ENCODE measurements around the gene CORO2A.
A peak's percentile ranks its signal among the peaks of the same experiment; 100 is the strongest.

The CORO2A gene

DNA sequence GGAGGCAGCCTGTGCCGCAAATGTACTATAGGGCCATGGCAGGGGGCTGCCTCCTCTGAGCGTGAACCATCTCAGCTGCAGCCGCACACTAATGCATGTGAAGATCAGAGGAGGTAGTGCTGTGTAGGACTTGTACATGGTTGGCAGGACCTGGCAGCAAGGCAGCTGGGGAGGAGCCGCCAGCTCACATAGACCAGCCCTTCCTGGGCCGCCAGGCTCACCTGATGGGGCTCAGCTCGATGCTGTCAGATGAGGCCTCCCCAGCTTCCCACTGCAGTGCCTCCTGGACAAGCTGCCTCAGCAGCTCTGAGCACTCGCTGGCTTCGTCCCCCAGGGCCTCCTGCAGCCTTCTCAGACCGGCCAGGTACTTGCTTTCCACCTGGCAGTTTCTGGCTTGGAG lies 18.0 kb upstream of the CORO2A start:
- TF ChIP-seq, protein P1, sequence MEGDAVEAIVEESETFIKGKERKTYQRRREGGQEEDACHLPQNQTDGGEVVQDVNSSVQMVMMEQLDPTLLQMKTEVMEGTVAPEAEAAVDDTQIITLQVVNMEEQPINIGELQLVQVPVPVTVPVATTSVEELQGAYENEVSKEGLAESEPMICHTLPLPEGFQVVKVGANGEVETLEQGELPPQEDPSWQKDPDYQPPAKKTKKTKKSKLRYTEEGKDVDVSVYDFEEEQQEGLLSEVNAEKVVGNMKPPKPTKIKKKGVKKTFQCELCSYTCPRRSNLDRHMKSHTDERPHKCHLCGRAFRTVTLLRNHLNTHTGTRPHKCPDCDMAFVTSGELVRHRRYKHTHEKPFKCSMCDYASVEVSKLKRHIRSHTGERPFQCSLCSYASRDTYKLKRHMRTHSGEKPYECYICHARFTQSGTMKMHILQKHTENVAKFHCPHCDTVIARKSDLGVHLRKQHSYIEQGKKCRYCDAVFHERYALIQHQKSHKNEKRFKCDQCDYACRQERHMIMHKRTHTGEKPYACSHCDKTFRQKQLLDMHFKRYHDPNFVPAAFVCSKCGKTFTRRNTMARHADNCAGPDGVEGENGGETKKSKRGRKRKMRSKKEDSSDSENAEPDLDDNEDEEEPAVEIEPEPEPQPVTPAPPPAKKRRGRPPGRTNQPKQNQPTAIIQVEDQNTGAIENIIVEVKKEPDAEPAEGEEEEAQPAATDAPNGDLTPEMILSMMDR (IDR thresholded peaks at IDR 0.05; ENCODE audit: insufficient read depth, low read length, missing control alignments) = no peak
- ChIA-PET CTCF (interaction anchor here (10.3 to 11.3 kb wide), 3 partner anchors 9 to 54 kb away, joined by 115 to 157 read pairs (median 119); partner anchors contain the start of gene TBC1D2), POLR2A (interaction anchor here (1.5 kb wide), 1 partner anchor 13 kb away, joined by 6 read pairs; no protein-coding TSS in a partner anchor)
- no peak for DNase-seq (ENCODE audit: low read depth, low spot score)
- H3K4me3 ChIP-seq (ENCODE audit: low read depth, low read length) = no peak overlapping the region

DNA sequence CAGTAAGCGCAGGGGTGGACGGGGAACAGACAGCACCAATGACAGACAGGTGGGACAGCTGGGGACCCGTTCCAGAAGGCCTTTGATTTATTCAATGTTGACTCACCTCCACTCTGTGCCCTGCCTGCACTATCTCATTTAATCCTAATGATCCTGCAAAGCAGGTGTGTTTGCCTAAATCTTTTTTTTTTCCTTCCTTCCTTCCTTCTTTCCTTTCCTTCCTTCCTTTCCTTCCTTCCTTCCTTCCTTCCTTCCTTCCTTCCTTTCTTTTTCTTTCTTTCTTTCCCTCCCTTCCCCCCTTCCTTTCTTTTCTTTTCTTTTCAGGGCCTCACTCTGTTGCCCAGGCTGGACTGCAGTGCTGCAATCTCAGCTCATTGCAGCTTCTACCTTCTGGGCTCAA lies 17.1 kb upstream of the CORO2A start:
- no peak overlapping the region for H3K4me3 ChIP-seq (ENCODE audit: low read depth, low read length)
- POLR2A ChIA-PET = no interaction called here
- TF ChIP-seq, protein P1 (IDR thresholded peaks at IDR 0.05; ENCODE audit: insufficient read depth, low read length, missing control alignments) = no peak
- no peak for DNase-seq (ENCODE audit: low read depth, low spot score)
- CTCF ChIA-PET = interaction anchor here (0.6 to 11.3 kb wide), 5 partner anchors 10 to 479 kb away, joined by 3 to 157 read pairs (median 115); partner anchors contain the start of gene TBC1D2

DNA sequence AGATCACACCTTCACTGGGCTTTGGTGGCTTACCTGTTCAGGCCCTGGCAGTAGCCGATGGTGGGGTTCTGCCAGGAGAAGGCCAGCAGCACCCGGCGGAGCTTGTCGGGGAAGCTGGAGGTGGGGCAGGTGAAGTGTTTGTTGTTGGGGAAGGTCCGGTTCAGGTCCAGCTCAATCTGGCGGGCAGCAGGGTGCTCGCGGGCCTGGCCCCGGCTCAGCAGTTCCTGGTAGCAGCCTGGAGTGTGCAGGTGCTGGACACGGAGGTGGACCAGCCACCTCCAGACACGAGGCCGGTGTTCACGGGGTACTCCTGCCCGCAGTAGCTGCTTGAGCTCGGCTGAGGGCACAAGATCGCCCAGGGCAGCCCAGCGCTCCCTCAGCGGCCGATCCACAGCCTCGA lies 16.2 kb upstream of the CORO2A start:
- POLR2A ChIA-PET = no interaction called here
- CTCF ChIA-PET = interaction anchor here (1.6 to 11.3 kb wide), 6 partner anchors 11 to 135 kb away, joined by 4 to 157 read pairs (median 95); partner anchors contain the start of genes CORO2A and TBC1D2
- no peak for DNase-seq (ENCODE audit: low read depth, low spot score)

DNA sequence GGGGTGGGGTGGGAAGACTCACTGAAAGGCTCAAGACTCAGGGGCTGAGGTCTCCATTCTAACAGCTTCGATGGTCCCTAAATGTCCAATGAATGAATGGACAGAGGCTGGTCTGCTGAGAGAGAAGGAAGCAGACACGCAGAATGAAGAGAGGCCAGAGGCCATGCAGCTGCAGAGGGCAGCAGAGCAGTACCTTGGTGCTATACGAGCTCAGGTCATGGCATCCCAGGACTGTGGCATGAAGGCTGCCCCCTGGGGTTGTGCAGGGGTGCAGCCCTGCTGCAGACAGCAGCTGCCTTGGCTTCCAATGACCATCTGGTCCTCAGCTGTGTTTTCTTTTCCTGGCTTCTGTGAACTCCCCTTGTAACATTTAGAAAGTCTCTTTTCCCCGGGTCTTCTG lies 15.2 kb upstream of the CORO2A start:
- ChIA-PET CTCF (interaction anchor here (0.8 to 11.3 kb wide), 9 partner anchors 12 to 283 kb away, joined by 3 to 157 read pairs (median 5); partner anchors contain the start of genes CORO2A and TBC1D2), POLR2A (no interaction called here)
- TF ChIP-seq, protein P1 (IDR thresholded peaks at IDR 0.05; ENCODE audit: insufficient read depth, low read length, missing control alignments) = peak; percentile 12
- no peak overlapping the region for H3K4me3 ChIP-seq (ENCODE audit: low read depth, low read length)
- no peak for DNase-seq (ENCODE audit: low read depth, low spot score)

More for the DNA sequence above, 16.2 kb upstream of the CORO2A start:
- TF ChIP-seq, protein P1 (IDR thresholded peaks at IDR 0.05; ENCODE audit: insufficient read depth, low read length, missing control alignments) = no peak
- H3K4me3 ChIP-seq (ENCODE audit: low read depth, low read length) = no peak overlapping the region

DNA sequence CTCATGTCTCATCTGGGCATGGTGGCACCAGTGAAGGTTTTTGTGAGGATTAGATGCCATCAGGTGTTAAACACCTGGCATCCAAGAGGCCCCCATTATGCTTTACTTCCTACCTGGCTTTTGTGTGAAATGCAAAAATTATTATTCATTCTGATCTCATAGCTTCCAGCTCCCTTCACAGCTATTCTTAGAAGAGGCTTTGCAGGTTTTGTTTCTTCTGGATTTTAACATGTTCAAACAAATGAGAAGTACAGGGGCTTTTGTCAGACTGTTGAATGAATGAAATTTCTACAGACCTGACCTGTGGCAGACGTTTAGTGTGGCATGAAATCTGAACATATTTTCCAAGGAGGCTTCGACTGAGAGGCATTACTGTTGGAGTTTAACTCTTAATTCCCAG lies 14.3 kb upstream of the CORO2A start:
- DNase-seq (ENCODE audit: low read depth, low spot score) = no peak
- ChIA-PET CTCF (interaction anchor here (1.0 to 11.3 kb wide), 11 partner anchors 13 to 568 kb away, joined by 3 to 157 read pairs (median 8); partner anchors contain the start of genes CORO2A and TBC1D2), POLR2A (no interaction called here)
- no peak overlapping the region for H3K4me3 ChIP-seq (ENCODE audit: low read depth, low read length)
- TF ChIP-seq, protein P1 (IDR thresholded peaks at IDR 0.05; ENCODE audit: insufficient read depth, low read length, missing control alignments) = no peak

DNA sequence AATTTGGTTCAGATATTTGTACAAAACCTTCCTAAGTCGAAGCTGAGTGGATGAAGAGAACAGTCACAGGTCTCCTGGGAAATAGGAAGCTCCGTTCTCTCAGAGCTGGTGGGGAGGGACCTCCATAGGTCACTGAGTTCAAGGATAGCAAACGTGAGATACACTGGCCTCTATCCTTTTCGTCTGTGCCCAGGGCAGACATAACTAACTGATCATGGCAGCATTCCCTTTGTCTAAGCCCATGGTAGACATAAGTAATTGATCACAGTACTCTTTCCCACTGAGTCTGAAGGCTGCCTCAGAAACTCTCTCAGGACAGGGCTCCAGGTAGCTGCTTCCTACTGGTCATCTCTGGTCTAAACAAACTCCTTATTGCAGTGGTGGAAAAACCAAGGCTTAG lies 12.3 kb upstream of the CORO2A start:
- CTCF ChIA-PET = interaction anchor here (0.9 to 11.3 kb wide), 17 partner anchors 11 to 571 kb away, joined by 3 to 157 read pairs (median 7); partner anchors contain the start of genes CORO2A, TBC1D2 and TRIM14
- POLR2A ChIA-PET = interaction anchor here (1.0 to 1.1 kb wide), 2 partner anchors 19 to 51 kb away, joined by 3 read pairs; partner anchors contain the start of gene TBC1D2
- no peak overlapping the region for H3K4me3 ChIP-seq (ENCODE audit: low read depth, low read length)
- TF ChIP-seq, protein P1 (IDR thresholded peaks at IDR 0.05; ENCODE audit: insufficient read depth, low read length, missing control alignments) = no peak
- no peak for DNase-seq (ENCODE audit: low read depth, low spot score)
